ENCODE data around the gene SLC22A3. TPM values are rescaled to one million over a fixed set of nuclear protein-coding genes. Genes with fewer than 3 reads are reported as not detected.

Gene SLC22A3
- total RNA-seq, 4 donors from 2014 or later: 49.5 to 75.4 (median 58.2) TPM

DNA sequence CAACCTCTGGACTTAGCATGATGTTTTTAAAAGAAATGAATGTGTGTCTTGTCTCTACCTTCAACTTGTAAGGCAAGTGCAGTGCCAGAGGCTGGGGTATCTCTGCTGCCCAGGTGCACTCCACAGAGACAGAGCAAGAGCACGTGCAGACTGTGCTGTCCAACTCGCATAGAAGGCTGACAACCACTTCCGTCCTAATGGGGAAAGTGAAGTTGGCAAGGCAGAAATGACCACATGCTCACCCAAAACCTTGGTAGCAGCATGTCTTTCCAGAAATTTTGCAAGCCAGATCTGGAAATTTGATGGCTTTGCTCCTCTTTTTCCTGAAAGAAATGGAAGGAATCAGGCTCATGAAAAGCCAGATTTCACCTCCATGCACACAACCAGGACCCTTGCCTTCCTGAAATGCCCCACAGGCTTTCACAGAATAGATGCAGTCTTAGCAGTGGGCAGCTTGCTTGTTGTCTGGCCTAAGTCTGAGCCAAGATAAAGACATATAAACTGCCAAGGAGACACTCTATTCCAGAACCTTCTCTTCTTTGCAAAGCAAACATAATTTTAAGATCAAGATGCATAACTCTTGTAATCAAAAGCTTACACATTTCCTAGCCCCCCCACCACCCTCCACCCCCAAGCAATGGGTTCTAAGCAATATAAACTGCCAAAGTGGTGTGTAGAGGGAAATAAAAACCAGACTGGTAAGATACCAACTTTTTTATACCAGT, 26.8 kb downstream of the SLC22A3 start:
- Histone ChIP-seq H3K4me1 (peaks cover 19 to 45% of the 10 kb centered on the region in 2 donors), H3K9me3 (no peaks in the 10 kb centered on the region), H3K36me3 (no peaks in the 10 kb centered on the region), H3K27ac (peak overlapping the region in 1 of 4 donors; percentile 24), H3K27me3 (no peaks in the 10 kb centered on the region), H3K4me3 (no peak overlapping the region)
- intact Hi-C loops (cut with DNase I; ENCODE audit: low total_unique reads): no loop called here
- TF ChIP-seq, protein P1, sequence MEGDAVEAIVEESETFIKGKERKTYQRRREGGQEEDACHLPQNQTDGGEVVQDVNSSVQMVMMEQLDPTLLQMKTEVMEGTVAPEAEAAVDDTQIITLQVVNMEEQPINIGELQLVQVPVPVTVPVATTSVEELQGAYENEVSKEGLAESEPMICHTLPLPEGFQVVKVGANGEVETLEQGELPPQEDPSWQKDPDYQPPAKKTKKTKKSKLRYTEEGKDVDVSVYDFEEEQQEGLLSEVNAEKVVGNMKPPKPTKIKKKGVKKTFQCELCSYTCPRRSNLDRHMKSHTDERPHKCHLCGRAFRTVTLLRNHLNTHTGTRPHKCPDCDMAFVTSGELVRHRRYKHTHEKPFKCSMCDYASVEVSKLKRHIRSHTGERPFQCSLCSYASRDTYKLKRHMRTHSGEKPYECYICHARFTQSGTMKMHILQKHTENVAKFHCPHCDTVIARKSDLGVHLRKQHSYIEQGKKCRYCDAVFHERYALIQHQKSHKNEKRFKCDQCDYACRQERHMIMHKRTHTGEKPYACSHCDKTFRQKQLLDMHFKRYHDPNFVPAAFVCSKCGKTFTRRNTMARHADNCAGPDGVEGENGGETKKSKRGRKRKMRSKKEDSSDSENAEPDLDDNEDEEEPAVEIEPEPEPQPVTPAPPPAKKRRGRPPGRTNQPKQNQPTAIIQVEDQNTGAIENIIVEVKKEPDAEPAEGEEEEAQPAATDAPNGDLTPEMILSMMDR (IDR thresholded peaks at IDR 0.05 in 4 of 5, conservative IDR thresholded peaks at IDR 0.05 in 1 of 5): no peak
- TF ChIP-seq POLR2A (IDR thresholded peaks at IDR 0.05): no peak
- no peak for DNase-seq
- ATAC-seq: no peak
- in situ Hi-C loops (cut with MboI; ENCODE audit: low sequenced_read_pairs in 4 of 4): no loop called here

DNA sequence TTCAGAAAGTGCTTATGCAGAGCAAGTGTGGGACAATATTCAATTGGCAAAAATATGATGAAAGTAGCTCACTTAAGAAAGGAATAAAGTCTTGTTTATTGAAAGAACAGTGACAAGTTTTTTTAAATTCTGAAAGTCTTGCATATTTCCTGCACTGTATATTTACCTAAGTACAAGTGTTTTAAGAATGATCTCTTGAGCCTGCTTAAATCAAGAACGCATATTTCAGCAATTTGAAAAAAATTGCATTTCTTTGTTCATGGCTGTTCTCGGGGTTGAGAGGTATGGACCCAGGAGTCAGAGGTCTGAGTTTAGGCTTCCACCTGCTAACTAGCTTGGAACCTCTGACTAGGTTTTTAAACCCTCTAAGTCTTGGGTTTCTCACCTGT, 27.4 kb downstream of the SLC22A3 start:
- in situ Hi-C loops (cut with MboI; ENCODE audit: low sequenced_read_pairs in 4 of 4): no loop called here
- Histone ChIP-seq H3K36me3 (no peaks in the 10 kb centered on the region), H3K4me3 (no peak overlapping the region), H3K27ac (no peak overlapping the region), H3K9me3 (no peaks in the 10 kb centered on the region), H3K27me3 (no peaks in the 10 kb centered on the region), H3K4me1 (peaks cover 19 to 45% of the 10 kb centered on the region in 2 donors)
- intact Hi-C loops (cut with DNase I; ENCODE audit: low total_unique reads): no loop called here
- DNase-seq: no peak
- ATAC-seq: no peak
- TF ChIP-seq, protein P1 (IDR thresholded peaks at IDR 0.05 in 4 of 5, conservative IDR thresholded peaks at IDR 0.05 in 1 of 5): no peak
- no peak for TF ChIP-seq POLR2A (IDR thresholded peaks at IDR 0.05)

DNA sequence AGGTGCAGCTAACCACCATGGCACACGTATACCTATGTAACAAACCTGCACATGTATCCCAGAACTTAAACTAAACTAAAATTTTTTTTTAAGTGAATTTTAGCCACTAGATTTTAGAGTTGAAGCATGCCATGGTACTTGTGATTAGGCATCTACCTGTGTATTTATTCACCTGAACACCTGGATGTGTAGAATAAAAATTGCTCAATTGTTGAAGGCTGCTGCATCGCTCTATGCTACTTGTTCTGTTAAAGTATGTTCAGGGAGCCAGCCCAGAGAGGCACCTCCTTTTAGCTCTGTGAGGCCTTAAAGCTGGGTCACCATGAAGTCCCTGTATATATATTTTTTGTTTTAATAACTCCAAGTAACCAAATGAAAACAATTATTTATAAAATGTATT, 28.3 kb downstream of the SLC22A3 start:
- TF ChIP-seq, protein P1 (IDR thresholded peaks at IDR 0.05 in 4 of 5, conservative IDR thresholded peaks at IDR 0.05 in 1 of 5): no peak
- TF ChIP-seq POLR2A (IDR thresholded peaks at IDR 0.05): no peak
- ATAC-seq (no peak), DNase-seq (no peak)
- intact Hi-C loops (cut with DNase I; ENCODE audit: low total_unique reads): no loop called here
- Histone ChIP-seq H3K9me3 (no peaks in the 10 kb centered on the region), H3K27ac (peak overlapping the region in 2 of 4 donors; percentile 23 to 69), H3K36me3 (no peaks in the 10 kb centered on the region), H3K4me1 (peaks cover 19 to 45% of the 10 kb centered on the region in 2 donors), H3K27me3 (no peaks in the 10 kb centered on the region), H3K4me3 (no peak overlapping the region)
- in situ Hi-C loops (cut with MboI; ENCODE audit: low sequenced_read_pairs in 4 of 4): no loop called here

DNA sequence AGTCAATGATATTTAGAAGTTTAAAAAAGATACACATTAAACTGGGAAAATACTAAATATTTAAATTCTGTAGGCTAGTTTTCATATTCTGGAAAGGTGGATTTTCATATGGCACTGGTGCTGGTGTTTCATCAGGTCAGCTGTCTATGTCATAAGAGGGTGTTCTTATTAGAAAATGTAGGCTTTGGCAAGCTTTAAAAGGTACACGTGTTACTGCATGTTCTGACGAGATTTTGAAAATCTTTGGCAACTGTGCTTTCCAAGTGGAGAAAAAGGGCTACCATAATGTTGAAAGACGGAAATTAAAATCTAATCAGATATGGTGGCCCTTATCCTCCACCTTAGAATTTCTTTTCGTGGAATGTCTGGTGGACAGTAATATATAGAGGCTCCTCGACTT, 30.0 kb downstream of the SLC22A3 start:
- DNase-seq: no peak
- Histone ChIP-seq H3K4me1 (peaks cover 19 to 44% of the 10 kb centered on the region in 2 donors), H3K27ac (peak overlapping the region; percentile 36 to 82 (median 60)), H3K9me3 (no peaks in the 10 kb centered on the region), H3K36me3 (no peaks in the 10 kb centered on the region), H3K4me3 (no peak overlapping the region), H3K27me3 (no peaks in the 10 kb centered on the region)
- in situ Hi-C loops (cut with MboI; ENCODE audit: low sequenced_read_pairs in 4 of 4) (no loop called here), intact Hi-C loops (cut with DNase I; ENCODE audit: low total_unique reads) (no loop called here)
- TF ChIP-seq, protein P1 (IDR thresholded peaks at IDR 0.05 in 4 of 5, conservative IDR thresholded peaks at IDR 0.05 in 1 of 5): peak in 1 of 5 experiments; percentile 4
- TF ChIP-seq POLR2A (IDR thresholded peaks at IDR 0.05): no peak
- ATAC-seq: peak; percentile 83 to 87
